GM12875 (cell line): ENCODE data around the gene EYA2.

Experiments used
- H3K4me3 ChIP-seq: one replicate; pipeline ENCODE4 v1.5.1; 2011; ENCODE audit warnings: low read depth, low read length, control low read depth
- CTCF ChIP-seq: IDR thresholded peaks from 2 replicates; pipeline ENCODE4 v1.5.1; 2011; ENCODE audit warnings: low read depth, mild to moderate bottlenecking, control low read depth, inconsistent platforms, low read length, moderate library complexity, borderline replicate concordance; ENCODE audit not compliant: insufficient read depth

Gene EYA2

DNA sequence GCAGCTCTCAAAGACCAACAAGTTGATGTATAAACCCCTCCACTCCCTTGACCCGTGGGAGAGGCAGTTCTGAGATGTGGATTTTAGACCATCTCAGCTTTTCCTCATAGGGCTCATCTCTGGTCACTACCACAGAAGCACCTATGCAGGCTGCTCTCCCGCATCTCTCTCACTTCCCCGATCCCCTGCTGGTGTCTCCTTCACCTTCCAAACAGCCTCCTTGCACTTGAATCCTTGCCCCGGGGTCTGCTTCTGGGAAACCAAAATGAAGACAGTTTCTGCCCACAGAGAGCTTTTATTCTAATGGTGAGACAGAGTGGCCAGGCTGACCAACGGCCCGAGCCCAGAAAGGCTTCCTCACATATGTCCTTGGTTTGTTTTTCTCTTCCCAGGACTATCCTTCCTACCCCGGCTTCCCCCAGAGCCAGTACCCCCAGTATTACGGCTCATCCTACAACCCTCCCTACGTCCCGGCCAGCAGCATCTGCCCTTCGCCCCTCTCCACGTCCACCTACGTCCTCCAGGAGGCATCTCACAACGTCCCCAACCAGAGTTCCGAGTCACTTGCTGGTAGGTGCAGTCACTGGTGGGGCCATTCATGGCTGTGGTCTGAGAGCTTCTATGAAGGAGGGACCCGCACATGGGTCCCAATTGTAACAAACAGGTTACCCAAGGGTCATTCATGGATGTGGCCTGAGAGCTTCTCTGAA lies 179.3 kb downstream of the EYA2 start:
- no peak for TF ChIP-seq CTCF
- H3K4me3 ChIP-seq, result no peak overlapping the region

GRCh38 chr20:47075263-47075662 lies 180.6 kb downstream of the EYA2 start:
- H3K4me3 ChIP-seq, result no peak overlapping the region
- TF ChIP-seq CTCF, result no peak

DNA sequence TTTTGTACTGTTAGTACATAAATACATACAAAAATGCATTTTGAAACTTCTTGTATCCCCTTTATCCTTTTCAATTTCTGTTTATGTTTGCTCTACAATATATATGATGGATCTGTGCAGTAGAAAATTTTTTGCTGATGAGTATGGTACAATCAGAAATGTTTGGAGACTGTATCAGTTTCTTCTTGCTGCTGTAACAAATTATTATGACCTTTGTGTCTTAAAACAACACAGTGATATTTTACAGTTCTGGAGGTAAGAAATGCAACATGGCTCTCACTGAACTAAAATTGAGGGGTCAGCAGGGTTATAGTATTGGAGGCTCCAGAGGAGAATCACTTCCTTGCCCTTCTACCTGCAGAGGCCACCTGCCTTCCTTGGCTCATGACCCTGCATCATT lies 184.4 kb downstream of the EYA2 start:
- TF ChIP-seq CTCF, result no peak
- H3K4me3 ChIP-seq, result no peak overlapping the region

DNA sequence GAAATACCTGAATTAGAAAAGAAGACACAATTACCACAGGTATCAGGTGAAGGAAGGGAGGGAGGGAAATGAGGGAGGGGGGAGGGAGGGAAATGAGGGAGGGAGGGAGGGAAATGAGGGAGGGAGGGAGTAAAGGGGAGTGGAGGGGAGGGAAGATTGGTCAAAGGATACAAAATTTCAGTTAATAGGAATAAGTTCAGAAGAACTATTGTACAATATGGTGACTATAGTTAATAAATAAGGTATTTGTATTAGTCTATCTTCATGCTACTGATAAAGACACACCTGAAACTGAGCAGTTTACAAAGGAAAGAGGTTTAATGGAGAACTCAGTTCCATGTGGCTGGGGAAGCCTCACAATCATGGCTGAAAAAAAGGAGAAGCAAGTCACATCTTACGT lies 185.7 kb downstream of the EYA2 start:
- TF ChIP-seq CTCF, result no peak
- no peak overlapping the region for H3K4me3 ChIP-seq

DNA sequence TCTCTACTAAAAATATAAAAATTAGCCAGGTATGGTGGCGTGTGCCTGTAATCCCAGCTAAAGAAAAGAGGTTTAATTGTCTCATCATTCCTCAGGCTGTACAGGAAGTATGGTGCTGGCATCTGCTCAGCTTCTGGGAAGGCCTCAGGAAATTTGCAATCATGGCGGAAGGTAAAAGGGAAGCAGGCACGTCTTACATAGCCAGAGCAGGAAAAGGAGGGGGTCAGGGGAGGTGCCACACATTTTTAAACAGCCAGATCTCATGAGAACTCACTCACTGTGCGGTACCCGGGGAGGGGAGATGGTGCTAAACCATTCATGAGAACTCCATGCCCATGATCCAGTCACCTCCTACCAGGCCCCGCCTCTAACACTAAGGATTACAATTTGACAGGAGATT lies 191.7 kb downstream of the EYA2 start:
- no peak for TF ChIP-seq CTCF
- no peak overlapping the region for H3K4me3 ChIP-seq

GRCh38 chr20:47088335-47088734 lies 193.7 kb downstream of the EYA2 start:
- no peak overlapping the region for H3K4me3 ChIP-seq
- no peak for TF ChIP-seq CTCF

GRCh38 chr20:47089151-47089550 lies 194.5 kb downstream of the EYA2 start:
- TF ChIP-seq CTCF, result no peak
- H3K4me3 ChIP-seq, result no peak overlapping the region
